ENCODE results near the gene PYGL.
"Not testable (repeated sequence)": the region's sequence is repeated elsewhere in the genome, so short reads cannot be mapped to it uniquely, and the experiment has no call there.

Gene PYGL

GRCh38 chr14:50954811-50955372, 10.6 kb upstream of the PYGL start:
- no peak for DNase-seq

- DNase-seq = no peak
Measured at GRCh38 chr14:50953502-50953901, 9.2 kb upstream of the PYGL start.

DNA sequence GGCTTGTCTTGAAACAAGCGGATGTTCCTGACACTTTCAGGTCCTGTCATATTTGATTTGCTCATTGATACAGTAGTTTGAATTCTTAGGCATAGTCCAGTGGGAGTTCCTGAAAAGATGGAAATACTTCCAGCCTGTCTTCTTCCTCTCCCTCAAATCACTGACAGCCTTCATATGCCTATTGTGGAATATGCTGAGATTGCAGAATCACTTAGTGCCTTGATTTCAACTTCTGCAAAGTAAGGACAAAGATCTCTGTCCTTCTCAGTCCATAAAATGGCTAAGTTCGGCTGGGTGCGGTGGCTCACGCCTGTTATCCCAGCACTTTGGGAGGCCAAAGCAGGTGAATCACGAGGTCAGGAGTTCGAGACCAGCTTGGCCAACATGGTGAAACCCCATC, 6.7 kb upstream of the PYGL start:
- no peak for DNase-seq

DNA sequence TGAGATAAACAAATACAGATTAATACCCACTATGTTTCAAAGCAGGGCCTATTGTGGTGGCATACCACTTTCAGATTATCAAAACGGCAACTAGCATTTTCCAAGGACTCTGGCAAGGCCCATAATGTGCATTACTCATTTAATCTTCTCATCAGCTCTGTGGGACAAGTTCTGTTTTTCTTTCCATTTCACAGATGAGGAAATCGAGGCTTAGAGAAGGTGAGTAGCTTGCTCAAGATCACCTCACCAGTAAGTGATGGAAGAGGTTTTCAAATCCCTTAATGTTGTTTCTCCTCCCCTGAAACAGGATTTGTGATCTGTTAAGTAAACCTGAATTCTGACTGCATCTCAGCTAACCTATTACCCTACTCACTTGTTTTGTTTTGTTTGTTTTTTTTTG, 3.9 kb upstream of the PYGL start:
- no peak for DNase-seq

GRCh38 chr14:50947446-50947845, 3.2 kb upstream of the PYGL start:
- DNase-seq = no peak

DNA sequence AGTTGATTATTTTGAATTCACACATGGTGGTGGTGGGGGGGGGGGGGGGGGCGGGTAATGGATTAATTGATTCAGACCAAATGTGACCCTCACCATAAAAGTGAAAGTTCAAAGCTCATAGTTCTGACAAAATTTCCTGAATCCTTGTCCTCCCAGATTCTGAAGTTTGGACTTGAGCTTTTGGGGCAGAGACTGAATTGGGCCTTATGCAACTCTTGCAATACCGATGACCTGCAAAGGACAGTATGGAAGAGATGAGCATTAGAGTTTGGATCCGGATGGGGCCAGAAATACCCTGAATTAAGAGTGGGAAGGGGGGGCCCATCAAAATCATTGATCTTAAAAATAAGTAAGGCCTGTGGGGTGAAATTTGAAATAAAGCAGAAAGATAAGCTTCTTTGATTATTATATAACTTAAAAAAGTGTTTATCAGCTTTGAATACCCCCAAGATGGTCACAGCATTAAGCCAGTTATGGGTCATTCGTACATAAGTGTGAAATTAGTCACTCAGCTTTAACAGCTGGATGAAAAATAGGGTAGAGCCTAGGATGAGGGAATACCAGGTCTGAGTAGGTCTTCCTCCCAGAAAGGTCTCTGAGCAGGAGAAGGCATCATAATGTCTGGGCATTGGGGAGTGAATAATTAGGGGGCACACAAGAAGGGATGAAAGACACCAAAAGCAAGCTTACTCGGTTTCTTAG, 2.1 kb upstream of the PYGL start:
- no peak for DNase-seq

GRCh38 chr14:50944647-50945413, 547 bp upstream of the PYGL start:
- DNase-seq = peak; percentile 24

DNA sequence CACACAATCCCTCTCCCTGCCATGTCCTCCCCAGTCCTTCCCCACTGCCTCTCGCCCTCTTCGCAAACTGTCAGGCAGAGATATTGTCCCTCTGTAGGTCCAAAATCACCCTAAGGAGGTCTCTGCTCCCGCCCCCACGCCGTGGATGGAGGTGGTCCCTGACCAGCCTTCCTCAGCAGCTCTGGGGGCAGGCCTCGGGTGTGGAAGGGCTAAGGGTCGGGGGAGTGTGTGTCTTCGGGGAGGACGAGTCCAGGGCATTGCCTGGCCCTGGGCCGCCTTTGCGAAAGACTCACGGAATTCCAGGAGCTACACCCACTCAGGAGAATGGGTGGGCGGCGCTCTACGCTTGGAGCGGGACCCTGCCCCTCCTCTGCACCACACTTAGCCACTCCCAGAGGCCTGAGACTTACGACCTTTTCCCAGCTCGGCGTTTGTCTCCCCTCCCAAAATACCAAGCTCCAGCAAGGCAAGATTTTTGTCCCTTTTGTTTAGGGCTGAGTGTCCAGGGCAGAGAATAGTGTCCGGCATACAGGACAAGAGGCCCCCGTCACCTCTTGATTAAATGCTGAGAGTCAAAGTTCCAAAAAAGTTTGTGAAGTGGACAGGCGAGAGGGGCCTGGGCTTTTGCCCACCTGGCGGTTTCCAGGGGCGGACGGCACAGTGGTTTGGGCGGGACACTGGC, 881 bp downstream of the PYGL start:
- DNase-seq = no peak

DNA sequence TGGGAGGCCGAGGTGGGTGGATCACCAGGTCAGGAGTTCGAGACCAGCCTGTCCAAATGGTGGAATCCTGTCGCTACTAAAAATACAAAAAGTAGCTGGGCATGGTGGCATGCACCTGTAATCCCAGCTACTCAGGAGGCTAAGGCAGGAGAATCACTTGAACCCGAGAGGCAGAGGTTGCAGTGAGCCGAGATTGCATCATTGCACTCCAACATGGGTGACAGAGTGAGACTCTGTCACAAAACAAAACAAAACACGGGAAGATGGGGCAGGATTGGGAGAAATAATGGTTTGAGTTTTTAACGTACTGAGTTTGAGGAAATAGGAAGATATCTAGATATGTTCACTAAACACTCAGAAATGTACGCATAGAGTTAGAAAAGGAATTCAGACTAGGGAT, 2.6 kb downstream of the PYGL start:
- not testable (repeated sequence) for DNase-seq

GRCh38 chr14:50941151-50941550, 3.1 kb downstream of the PYGL start:
- no peak for DNase-seq

GRCh38 chr14:50937800-50938199, 6.5 kb downstream of the PYGL start:
- DNase-seq = no peak

GRCh38 chr14:50937325-50937724, 7.0 kb downstream of the PYGL start:
- no peak for DNase-seq

DNA sequence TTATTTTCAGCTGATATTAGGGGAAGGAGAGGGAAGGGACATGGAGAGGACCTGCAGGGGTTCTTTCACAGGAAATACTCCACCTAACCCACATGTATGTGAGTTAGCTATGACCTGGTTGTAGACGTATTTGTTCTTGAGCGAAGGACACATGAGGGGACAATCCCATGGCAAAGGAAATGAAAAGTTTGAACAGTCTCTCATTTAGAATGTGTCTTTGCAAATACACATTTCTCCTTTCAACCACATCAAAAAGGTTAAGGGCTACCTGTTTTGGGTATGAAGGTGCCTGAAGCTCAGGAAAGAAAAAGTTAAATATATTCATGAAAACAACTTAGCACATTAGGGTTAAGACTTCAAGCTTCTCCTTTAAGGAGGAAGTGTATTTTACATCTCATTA, 7.4 kb downstream of the PYGL start:
- DNase-seq = no peak

DNA sequence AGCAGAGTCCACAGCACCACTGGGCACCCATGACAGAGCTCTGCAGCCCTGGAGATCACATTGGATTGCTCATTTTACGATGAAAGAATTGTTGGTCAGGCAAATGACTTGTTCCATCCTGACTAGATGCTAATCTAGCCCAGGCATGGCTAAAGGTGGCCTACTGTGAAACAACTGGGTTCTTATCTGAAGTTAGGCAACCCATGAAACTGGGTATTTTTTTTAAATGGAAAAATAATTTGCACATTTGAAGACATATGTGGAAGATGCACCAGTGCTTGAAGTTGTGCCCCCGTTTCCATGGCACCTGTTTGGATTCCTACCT, 8.3 kb downstream of the PYGL start:
- no peak for DNase-seq

- DNase-seq = no peak
Measured at GRCh38 chr14:50935126-50936015, 8.9 kb downstream of the PYGL start.

- DNase-seq = no peak
Measured at GRCh38 chr14:50932592-50933495, 11.4 kb downstream of the PYGL start.

GRCh38 chr14:50932156-50932555, 12.1 kb downstream of the PYGL start:
- DNase-seq = no peak

- no peak for DNase-seq
Measured at GRCh38 chr14:50931559-50931958, 12.7 kb downstream of the PYGL start.

- no peak for DNase-seq
Measured at GRCh38 chr14:50929506-50929905, 14.8 kb downstream of the PYGL start.

DNA sequence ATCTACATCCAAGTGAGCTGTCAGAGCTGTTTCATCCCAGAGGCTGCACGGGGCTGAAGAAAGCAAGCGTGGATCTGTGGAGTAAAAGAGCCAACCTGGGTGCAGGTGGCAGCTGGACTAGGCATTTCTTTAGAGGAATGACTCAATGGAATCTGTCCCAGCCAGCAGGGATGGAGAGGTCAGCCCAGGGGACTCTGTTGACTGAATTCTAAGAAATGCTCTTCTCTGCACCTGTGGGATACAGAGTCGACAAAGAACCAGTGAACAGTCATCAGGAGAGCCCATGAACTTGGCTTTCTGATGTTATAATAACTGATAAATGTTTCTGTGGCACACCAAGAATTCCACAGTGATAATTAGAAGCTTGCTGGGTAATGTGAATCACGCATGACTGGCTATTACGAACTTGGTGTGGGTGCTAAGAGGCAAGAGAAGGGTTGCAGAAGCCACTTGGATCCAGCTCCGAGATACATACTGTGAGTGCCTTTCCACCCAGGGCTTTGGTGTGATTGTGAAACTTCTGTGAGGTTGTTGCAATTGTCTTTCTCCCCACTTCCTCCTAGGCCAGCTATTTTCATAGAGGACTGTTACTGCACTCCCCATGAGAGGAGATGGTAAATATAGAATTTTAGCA, 16.2 kb downstream of the PYGL start:
- no peak for DNase-seq

GRCh38 chr14:50926851-50927386, 17.4 kb downstream of the PYGL start:
- DNase-seq = no peak
